HepG2 (cell line): ENCODE measurements around the gene SPPL2B. TPM values are rescaled to one million over a fixed set of nuclear protein-coding genes. Genes with fewer than 3 reads are reported as not detected.

ENCODE experiments used
- ATAC-seq: fragments of 200-7000 bp; cut with Tn5 transposase; 3 replicates; pipeline ENCODE4 v1.9.1; 2020; ENCODE audit warnings: mild to moderate bottlenecking, moderate library complexity
- BruUV-seq: library from RNA; stranded (reverse); fragments of 400-500 nt; replicated peaks from 2 replicates; lab custom pipeline; 2021; lab: Mats Ljungman, UMichigan
- CTCF ChIA-PET: fragments of 300-600 bp; formaldehyde crosslinking; extraction: SDS; loops from one replicate; lab custom pipeline; 2021; ENCODE audit warnings: low total read pairs, inconsistent platforms, low intra/inter-chr PET ratio; lab: Yijun Ruan, JAX
- POLR2A ChIA-PET: fragments of 350-600 bp; sonication (Branson Sonifier 250); formaldehyde crosslinking; loops from one replicate; lab custom pipeline; 2020; ENCODE audit warnings: antibody characterized with exemption, inconsistent platforms; lab: Yijun Ruan, JAX
- DNase-seq: peaks from one replicate; pipeline ENCODE4 v3.0.0-alpha.2; 2015; ENCODE audit warnings: low spot score
- FAIRE-seq: peaks from 3 replicates; lab custom pipeline; 2011; peaks lifted over from hg19 to GRCh38; lab: Jason Lieb, UNC
- H2AFZ ChIP-seq: one replicate; pipeline ENCODE4 v1.6.1; 2011; ENCODE audit warnings: low read length, inconsistent platforms
- H3K27ac ChIP-seq: fragments of 300-600 bp; 3 replicates; pipeline ENCODE4 v1.8.0; 2011; ENCODE audit warnings: mixed run types, mild to moderate bottlenecking, mixed read lengths, low read length, inconsistent platforms; ENCODE audit not compliant: insufficient read depth; ENCODE audit errors: extremely low read length
- H3K27me3 ChIP-seq, 2 experiments: fragments of 200-600 bp in 1 of 2; 2 replicates in 1 of 2; 3 replicates in 1 of 2; pipeline versions ENCODE4 v1.6.0 to v1.8.0; 2011; ENCODE audit warnings: low read length in 2 of 2, mild to moderate bottlenecking in 2 of 2, moderate library complexity in 2 of 2, inconsistent platforms in 1 of 2; ENCODE audit not compliant: insufficient read depth in 2 of 2, control insufficient read depth in 1 of 2
- H3K36me3 ChIP-seq, 2 experiments: fragments of 200-600 bp in 1 of 2; replicated peaks in 1 of 2; 2 replicates in 1 of 2; 3 replicates in 1 of 2; pipeline versions ENCODE4 v1.5.1 to v1.8.0; 2011; ENCODE audit warnings: low read length in 2 of 2, inconsistent platforms in 1 of 2; ENCODE audit not compliant: insufficient read depth in 2 of 2, control insufficient read depth in 1 of 2
- H3K4me1 ChIP-seq: 2 replicates; pipeline ENCODE4 v1.5.1; 2012; ENCODE audit warnings: low read length, inconsistent platforms; ENCODE audit not compliant: insufficient read depth
- H3K4me2 ChIP-seq: 2 replicates; pipeline ENCODE4 v1.6.0; 2011; ENCODE audit warnings: low read depth, low read length, inconsistent platforms
- H3K4me3 ChIP-seq, 3 experiments: fragments of 200-600 bp in 1 of 3; sonication (generic), shearing (Covaris generic) in 1 of 3; replicated peaks in 1 of 3; 2 replicates each; pipeline ENCODE4 v1.5.1; 2011 to 2016; ENCODE audit warnings: low read length in 3 of 3, inconsistent platforms in 2 of 3, low read depth in 2 of 3, mild to moderate bottlenecking in 2 of 3, control low read depth in 1 of 3, mixed read lengths in 1 of 3; ENCODE audit not compliant: insufficient read depth in 1 of 3
- H3K79me2 ChIP-seq: one replicate; pipeline ENCODE4 v1.6.1; 2011; ENCODE audit warnings: low read length, inconsistent platforms; ENCODE audit not compliant: insufficient read depth
- H3K9ac ChIP-seq: 2 replicates; pipeline ENCODE4 v1.6.0; 2011; ENCODE audit warnings: mild to moderate bottlenecking, low read depth, low read length, inconsistent platforms; ENCODE audit not compliant: insufficient read depth
- H3K9me3 ChIP-seq: 2 replicates; pipeline ENCODE4 v1.5.1; 2012; ENCODE audit warnings: mild to moderate bottlenecking, low read length
- H4K20me1 ChIP-seq: 2 replicates; pipeline ENCODE4 v1.6.0; 2011; ENCODE audit warnings: inconsistent platforms, mild to moderate bottlenecking, low read length, moderate library complexity; ENCODE audit not compliant: insufficient read depth
- ATF6 ChIP-seq: sonication (generic); formaldehyde crosslinking; conservative IDR thresholded peaks from 2 replicates; pipeline ENCODE4 v1.4.0; 2020; ENCODE audit warnings: missing genetic modification reagents
- EP300 ChIP-seq, 3 experiments: sonication (generic) in 1 of 3; formaldehyde crosslinking in 1 of 3; IDR thresholded peaks; 2 replicates each; pipeline versions ENCODE4 v1.5.1 to v1.6.1; 2011 to 2020; ENCODE audit warnings: low read depth in 2 of 3, low read length in 2 of 3, borderline replicate concordance in 1 of 3, improper control_type of control experiment in 1 of 3, mild to moderate bottlenecking in 1 of 3, missing genetic modification reagents in 1 of 3, moderate library complexity in 1 of 3
- NFE2L2 ChIP-seq: fragments of 150-350 bp; IDR thresholded peaks from 2 replicates; pipeline ENCODE4 v1.6.1; 2014; ENCODE audit warnings: low read length
- PBX3 ChIP-seq: sonication (generic); formaldehyde crosslinking; IDR thresholded peaks from 2 replicates; pipeline ENCODE4 v1.8.1; 2023; ENCODE audit warnings: missing genetic modification reagents, inconsistent platforms, borderline replicate concordance
- PHF20 ChIP-seq: sonication (generic); formaldehyde crosslinking; IDR thresholded peaks from 2 replicates; pipeline ENCODE4 v1.5.0; 2020; ENCODE audit warnings: mild to moderate bottlenecking, missing genetic modification reagents
- POLR2AphosphoS5 ChIP-seq: IDR thresholded peaks from 2 replicates; pipeline ENCODE4 v1.6.1; 2012; ENCODE audit warnings: low read depth, low read length
- SMYD3 ChIP-seq: sonication (generic); formaldehyde crosslinking; IDR thresholded peaks from 2 replicates; pipeline ENCODE4 v1.8.1; 2023; ENCODE audit warnings: mild to moderate bottlenecking, missing genetic modification reagents
- ZFP36L2 ChIP-seq: sonication (generic); formaldehyde crosslinking; IDR thresholded peaks from 2 replicates; pipeline ENCODE4 v1.4.0; 2020; ENCODE audit warnings: missing genetic modification reagents
- WGBS: methylation state at CpG from one replicate; pipeline ENCODE4 v1.1.6; 2017; ENCODE audit warnings: low lambda C conversion rate; 5-methylcytosine and 5-hydroxymethylcytosine counted together
- in situ Hi-C: cut with HindIII; loops from 2 replicates; pipeline ENCODE4 v1.10.0; 2017; ENCODE audit warnings: low pct_unique_long_range_greater_than_20kb; ENCODE audit not compliant: extremely low pct_ligation_motif_present
- intact Hi-C: fragments of 100-400 bp; cut with micrococcal nuclease; formaldehyde crosslinking; loops from one replicate; pipeline ENCODE4 v1.10.0; 2022; ENCODE audit not compliant: unreplicated experiment
- polyA plus RNA-seq, 8 experiments: library from polyadenylated mRNA; depleted of rRNA in 3 of 8; stranded (reverse) in 7 of 8; unstranded in 1 of 8; fragments of >200 nt; fragmentation: Illumina TruSeq in 4 of 8; extraction: Trizol in 4 of 8; gene quantifications; 2 replicates each; pipeline versions ENCODE4 v1.2.1 to v1.2.3, GENCODE V29; 2011 to 2016; ENCODE audit warnings: low read depth in 4 of 8, missing spikeins in 1 of 8, mixed read lengths in 1 of 8; ENCODE audit not compliant: insufficient read depth in 1 of 8
- total RNA-seq, 5 experiments: library from RNA; depleted of rRNA; stranded (reverse); fragments of >200 nt; fragmentation: Illumina TruSeq; extraction: Trizol; gene quantifications; 2 replicates each; pipeline ENCODE4 v1.2.3, GENCODE V29; 2016; ENCODE audit warnings: low read depth in 1 of 5
- TF ChIP-seq, protein P1 (sequence below): sonication (generic); formaldehyde crosslinking; IDR thresholded peaks from 2 replicates; pipeline ENCODE4 v1.9.0; 2021; ENCODE audit warnings: missing genetic modification reagents, mild to moderate bottlenecking, borderline replicate concordance
- TF ChIP-seq, protein P2 (sequence below): sonication (generic); formaldehyde crosslinking; IDR thresholded peaks from 2 replicates; pipeline ENCODE4 v1.8.0; 2022; ENCODE audit warnings: mild to moderate bottlenecking, missing genetic modification reagents; ENCODE audit not compliant: insufficient replicate concordance

The SPPL2B gene
- total and polyA plus RNA-seq, 2 of the 13 experiments (the other 11 are each of a cell fraction or from before 2014, with no cell fraction given): 14.9 to 15.2 TPM

- H3K36me3 ChIP-seq: no peaks in the 10 kb centered on the region; a peak in 2 of 5 replicates
- intact Hi-C loops: no loop called here
- H2AFZ ChIP-seq: no peak overlapping the region
- no peak for ATAC-seq
- no peak overlapping the region for H3K9ac ChIP-seq
- FAIRE-seq: no peak
- H3K4me2 ChIP-seq: no peak overlapping the region
- TF ChIP-seq PHF20 (CRISPR knock-in tag) (no peak), ZFP36L2 (CRISPR knock-in tag) (no peak), SMYD3 (CRISPR knock-in tag) (no peak), NFE2L2 (no peak), PBX3 (CRISPR knock-in tag) (no peak), ATF6 (CRISPR knock-in tag) (no peak), POLR2AphosphoS5 (no peak), EP300 (IDR thresholded peaks at IDR 0.05; ENCODE audit: low read depth in 2 of 2, low read length in 2 of 2) (no peak), EP300 (CRISPR knock-in tag; IDR thresholded peaks at IDR 0.05; ENCODE audit: borderline replicate concordance) (no peak)
- TF ChIP-seq, protein P1, sequence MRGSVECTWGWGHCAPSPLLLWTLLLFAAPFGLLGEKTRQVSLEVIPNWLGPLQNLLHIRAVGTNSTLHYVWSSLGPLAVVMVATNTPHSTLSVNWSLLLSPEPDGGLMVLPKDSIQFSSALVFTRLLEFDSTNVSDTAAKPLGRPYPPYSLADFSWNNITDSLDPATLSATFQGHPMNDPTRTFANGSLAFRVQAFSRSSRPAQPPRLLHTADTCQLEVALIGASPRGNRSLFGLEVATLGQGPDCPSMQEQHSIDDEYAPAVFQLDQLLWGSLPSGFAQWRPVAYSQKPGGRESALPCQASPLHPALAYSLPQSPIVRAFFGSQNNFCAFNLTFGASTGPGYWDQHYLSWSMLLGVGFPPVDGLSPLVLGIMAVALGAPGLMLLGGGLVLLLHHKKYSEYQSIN (CRISPR knock-in tag): no peak
- TF ChIP-seq, protein P2, sequence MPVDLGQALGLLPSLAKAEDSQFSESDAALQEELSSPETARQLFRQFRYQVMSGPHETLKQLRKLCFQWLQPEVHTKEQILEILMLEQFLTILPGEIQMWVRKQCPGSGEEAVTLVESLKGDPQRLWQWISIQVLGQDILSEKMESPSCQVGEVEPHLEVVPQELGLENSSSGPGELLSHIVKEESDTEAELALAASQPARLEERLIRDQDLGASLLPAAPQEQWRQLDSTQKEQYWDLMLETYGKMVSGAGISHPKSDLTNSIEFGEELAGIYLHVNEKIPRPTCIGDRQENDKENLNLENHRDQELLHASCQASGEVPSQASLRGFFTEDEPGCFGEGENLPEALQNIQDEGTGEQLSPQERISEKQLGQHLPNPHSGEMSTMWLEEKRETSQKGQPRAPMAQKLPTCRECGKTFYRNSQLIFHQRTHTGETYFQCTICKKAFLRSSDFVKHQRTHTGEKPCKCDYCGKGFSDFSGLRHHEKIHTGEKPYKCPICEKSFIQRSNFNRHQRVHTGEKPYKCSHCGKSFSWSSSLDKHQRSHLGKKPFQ (CRISPR knock-in tag): no peak
- H3K9me3 ChIP-seq: no peaks in the 10 kb centered on the region
- ChIA-PET POLR2A (no interaction called here), CTCF (no interaction called here)
- H3K4me3 ChIP-seq: no peak overlapping the region
- H3K27me3 ChIP-seq: no peaks in the 10 kb centered on the region
- DNase-seq: no peak
- H4K20me1 ChIP-seq: peaks cover 6% of the 10 kb centered on the region; the same call in 1 of the 2 replicates
- no TSS peak for BruUV-seq
- peaks cover 6% of the 10 kb centered on the region for H3K4me1 ChIP-seq
- H3K27ac ChIP-seq: no peak overlapping the region
- no peaks in the 10 kb centered on the region for H3K79me2 ChIP-seq
- in situ Hi-C loops: no loop called here
- 97% methylated on average over 33 of the region's 54 CpGs for WGBS
These were observed 10.5 kb downstream of the SPPL2B start for GRCh38 chr19:2338751-2339643.
